Measurements from ENCODE around the gene ALKBH8. TPM values are rescaled to one million over a fixed set of nuclear protein-coding genes. Genes with fewer than 3 reads are reported as not detected.
A peak's percentile ranks its signal among the peaks of the same experiment; 100 is the strongest.

The ALKBH8 gene
- total RNA-seq, 1 donor from 2014 or later = 11.8 TPM

DNA sequence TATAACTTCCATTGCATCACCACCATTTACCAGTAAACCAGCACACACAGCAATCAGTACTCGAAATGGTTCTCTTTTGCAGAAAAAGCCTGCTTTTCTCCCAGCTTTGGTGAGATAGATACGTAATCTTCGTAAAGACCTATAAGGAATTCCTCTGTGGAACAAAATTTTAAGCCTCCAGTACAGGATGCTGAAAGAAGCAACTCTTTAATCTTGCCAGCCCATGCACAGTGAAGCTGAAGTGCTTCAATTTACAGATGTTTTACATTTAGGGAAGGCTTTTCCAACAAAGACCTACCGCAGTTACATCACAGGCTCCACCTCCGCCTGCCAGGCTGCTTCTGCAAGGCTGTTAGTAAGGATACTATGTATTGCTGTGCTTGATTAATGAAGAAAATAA, 27.3 kb upstream of the ALKBH8 start:
- DNase-seq = no peak
- peak overlapping the region; percentile 6 for H3K4me3 Mint-ChIP-seq
- H3K9me3 Mint-ChIP-seq = no peaks in the 10 kb centered on the region
- H3K36me3 Mint-ChIP-seq (ENCODE audit: low read depth) = no peaks in the 10 kb centered on the region
- intact Hi-C loops (cut with micrococcal nuclease) = no loop called here
- peaks cover 65% of the 10 kb centered on the region for H3K27me3 Mint-ChIP-seq
- POLR2A ChIA-PET = no interaction called here
- no peak overlapping the region for H3K27ac Mint-ChIP-seq
- ATAC-seq (ENCODE audit: low read depth) = no peak
- CTCF ChIA-PET = no interaction called here
- peaks cover 28% of the 10 kb centered on the region for H3K4me1 Mint-ChIP-seq
- TF ChIP-seq, protein P1, sequence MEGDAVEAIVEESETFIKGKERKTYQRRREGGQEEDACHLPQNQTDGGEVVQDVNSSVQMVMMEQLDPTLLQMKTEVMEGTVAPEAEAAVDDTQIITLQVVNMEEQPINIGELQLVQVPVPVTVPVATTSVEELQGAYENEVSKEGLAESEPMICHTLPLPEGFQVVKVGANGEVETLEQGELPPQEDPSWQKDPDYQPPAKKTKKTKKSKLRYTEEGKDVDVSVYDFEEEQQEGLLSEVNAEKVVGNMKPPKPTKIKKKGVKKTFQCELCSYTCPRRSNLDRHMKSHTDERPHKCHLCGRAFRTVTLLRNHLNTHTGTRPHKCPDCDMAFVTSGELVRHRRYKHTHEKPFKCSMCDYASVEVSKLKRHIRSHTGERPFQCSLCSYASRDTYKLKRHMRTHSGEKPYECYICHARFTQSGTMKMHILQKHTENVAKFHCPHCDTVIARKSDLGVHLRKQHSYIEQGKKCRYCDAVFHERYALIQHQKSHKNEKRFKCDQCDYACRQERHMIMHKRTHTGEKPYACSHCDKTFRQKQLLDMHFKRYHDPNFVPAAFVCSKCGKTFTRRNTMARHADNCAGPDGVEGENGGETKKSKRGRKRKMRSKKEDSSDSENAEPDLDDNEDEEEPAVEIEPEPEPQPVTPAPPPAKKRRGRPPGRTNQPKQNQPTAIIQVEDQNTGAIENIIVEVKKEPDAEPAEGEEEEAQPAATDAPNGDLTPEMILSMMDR (IDR thresholded peaks at IDR 0.05) = no peak

DNA sequence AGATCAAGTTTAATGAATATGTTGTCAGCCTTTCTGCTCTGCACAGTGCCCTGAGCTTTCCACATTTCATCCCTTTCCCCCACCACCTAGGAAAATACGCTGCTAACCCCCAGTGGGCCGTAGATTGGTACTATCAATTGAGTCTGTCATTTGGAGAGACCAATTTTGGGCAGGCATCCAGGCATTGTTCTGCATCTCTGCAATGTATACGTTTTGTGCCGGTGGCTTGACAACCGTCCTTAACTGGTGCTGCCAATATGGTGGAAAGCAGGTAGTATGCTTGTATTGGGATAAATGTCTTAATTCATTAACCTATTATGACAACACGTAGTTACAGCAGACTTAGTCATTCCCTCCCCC, 26.7 kb upstream of the ALKBH8 start:
- H3K27ac Mint-ChIP-seq = no peak overlapping the region

DNA sequence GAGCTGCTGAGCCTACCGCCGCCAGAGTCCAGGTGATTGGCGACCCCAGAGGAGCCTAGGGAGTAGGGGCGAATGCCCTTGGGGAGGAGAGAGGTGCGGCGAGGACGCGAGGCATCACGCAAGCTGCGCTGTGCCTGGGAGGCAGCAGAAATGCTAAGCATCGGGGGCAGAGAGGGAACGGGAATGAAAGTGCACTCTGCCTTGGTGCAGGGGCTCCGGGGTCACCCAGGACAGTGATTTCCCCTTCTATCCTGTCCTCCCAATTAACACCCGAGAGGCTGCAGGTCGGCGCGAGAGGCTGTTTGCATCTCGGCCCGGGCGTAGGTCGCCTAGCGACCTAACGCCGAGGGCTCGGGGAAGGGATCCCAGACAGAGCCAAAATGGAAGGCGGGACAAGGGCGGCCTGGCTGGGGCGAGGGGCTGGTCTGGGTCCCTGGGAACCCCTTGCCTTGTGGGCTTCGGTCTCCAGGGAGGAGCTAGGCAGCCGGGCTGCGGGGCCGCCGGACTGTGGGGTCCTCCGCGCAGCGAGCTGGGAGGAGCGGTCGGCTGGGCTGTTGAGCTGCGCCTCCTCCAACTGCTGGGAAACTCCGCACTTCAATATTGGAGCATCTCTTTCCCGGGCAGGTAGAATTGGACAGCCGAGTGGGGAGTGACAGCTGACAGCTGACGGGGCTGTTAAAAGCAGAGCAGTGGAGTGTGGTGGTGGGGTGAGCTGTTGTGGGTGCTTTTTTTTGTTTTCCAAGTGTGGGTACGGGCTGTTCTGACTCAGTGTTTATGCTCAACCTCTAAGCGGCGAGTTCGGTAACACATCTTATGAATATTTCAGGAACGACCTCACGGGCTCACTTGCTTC, 26.1 kb upstream of the ALKBH8 start:
- Mint-ChIP-seq H3K27me3 (peaks cover 67% of the 10 kb centered on the region), H3K36me3 (ENCODE audit: low read depth) (no peaks in the 10 kb centered on the region), H3K4me1 (peaks cover 28% of the 10 kb centered on the region), H3K4me3 (peak overlapping the region; percentile 81), H3K9me3 (no peaks in the 10 kb centered on the region), H3K27ac (no peak overlapping the region)
- ChIA-PET CTCF (interaction anchor here (1.3 kb wide), 1 partner anchor 179 kb away, joined by 4 read pairs; no protein-coding TSS in a partner anchor), POLR2A (interaction anchor here (0.5 kb wide), 1 partner anchor 8 kb away, joined by 3 read pairs; no protein-coding TSS in a partner anchor)
- TF ChIP-seq, protein P1 (IDR thresholded peaks at IDR 0.05) = no peak
- ATAC-seq (ENCODE audit: low read depth) (peak; percentile 31), DNase-seq (peak; percentile 23)
- intact Hi-C loops (cut with micrococcal nuclease) = no loop called here

More for the DNA sequence above, 26.7 kb upstream of the ALKBH8 start:
- DNase-seq (no peak), ATAC-seq (ENCODE audit: low read depth) (no peak)
- ChIA-PET POLR2A (no interaction called here), CTCF (interaction anchor here (1.3 kb wide), 1 partner anchor 179 kb away, joined by 4 read pairs; no protein-coding TSS in a partner anchor)
- Mint-ChIP-seq H3K4me3 (peak overlapping the region; percentile 81), H3K4me1 (peaks cover 28% of the 10 kb centered on the region), H3K9me3 (no peaks in the 10 kb centered on the region), H3K36me3 (ENCODE audit: low read depth) (no peaks in the 10 kb centered on the region), H3K27me3 (peaks cover 66% of the 10 kb centered on the region)
- TF ChIP-seq, protein P1 (IDR thresholded peaks at IDR 0.05) = no peak
- intact Hi-C loops (cut with micrococcal nuclease) = no loop called here

DNA sequence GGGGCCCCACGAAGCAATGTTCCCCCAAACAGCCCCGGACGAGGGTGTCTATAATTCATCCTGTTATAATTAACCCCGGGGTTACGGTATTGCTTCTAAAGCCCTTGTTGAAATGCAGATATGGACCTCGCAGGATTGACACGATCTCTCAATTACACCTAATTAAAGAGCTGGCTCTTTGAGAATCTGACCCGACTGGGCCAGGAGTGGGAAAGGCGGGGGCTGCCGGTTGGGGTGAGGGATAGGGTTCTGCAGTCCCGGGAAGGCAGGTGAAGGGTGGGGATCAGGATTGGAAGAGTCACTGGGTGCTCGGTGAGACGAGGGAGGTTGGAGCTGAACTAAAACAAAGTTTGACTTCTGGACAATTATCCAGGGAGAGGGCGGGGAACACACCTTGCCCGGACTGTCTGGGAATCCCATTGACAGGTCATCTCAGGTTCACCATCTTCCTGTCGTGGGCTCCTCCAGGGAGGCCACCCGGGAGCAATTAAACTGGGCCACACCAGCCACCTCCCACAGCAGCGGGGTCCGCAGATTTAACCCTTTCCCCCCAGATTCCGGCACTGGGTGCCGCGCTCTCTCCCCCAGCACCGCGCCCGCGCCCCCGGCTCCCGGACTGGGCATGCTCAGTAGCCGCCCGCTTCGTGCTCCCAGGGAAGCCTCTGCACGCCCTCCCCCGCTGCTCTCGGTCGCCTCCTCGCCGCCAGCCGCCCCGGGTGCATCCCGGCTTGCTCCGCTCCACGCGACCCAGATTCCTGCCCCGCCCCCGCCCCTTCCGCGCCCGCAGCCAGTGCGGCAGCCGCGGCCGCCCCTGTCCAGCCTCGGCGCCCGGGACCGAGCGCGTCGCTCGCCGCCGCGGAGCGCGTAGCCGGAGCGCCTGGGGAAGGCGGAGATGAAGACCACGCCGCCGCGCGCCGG, 25.2 kb upstream of the ALKBH8 start, which contains the start of gene ELMOD1:
TSS of gene ELMOD1 (plus strand) at position 688 of the 918 bp plus-strand sequence. CDS start 27,043 bp downstream, outside the sequence.
- Mint-ChIP-seq H3K27me3 (peaks cover 76% of the 10 kb centered on the region), H3K4me3 (peak within 1 kb of the TSS; percentile 81), H3K4me1 (peaks cover 28% of the 10 kb centered on the region), H3K36me3 (ENCODE audit: low read depth) (no peaks in the 10 kb centered on the region), H3K9me3 (no peaks in the 10 kb centered on the region), H3K27ac (no peak within 1 kb of the TSS)
- ChIA-PET CTCF (interaction anchor here (1.3 kb wide), 1 partner anchor 180 kb away, joined by 4 read pairs; no protein-coding TSS in a partner anchor), POLR2A (interaction anchor here (0.5 kb wide), 1 partner anchor 9 kb away, joined by 3 read pairs; no protein-coding TSS in a partner anchor)
- TF ChIP-seq, protein P1 (IDR thresholded peaks at IDR 0.05) = no peak
- DNase-seq (peak; percentile 25), ATAC-seq (ENCODE audit: low read depth) (peak; percentile 49)
- intact Hi-C loops (cut with micrococcal nuclease) = loop anchor here (1.0 kb wide), 1 partner anchor 25 kb away; the partner anchor contains the start of gene ALKBH8

All from activated B cell treated with CpG ODN at 0.5 μM for 24 hours (primary cell).